Activated naive CD8-positive, alpha-beta T cell treated with anti-CD3 and anti-CD28 coated beads, Interleukin-2, amount 10 ng/mL, durations not matched to agents 7 days and 5 days (primary cell): Measurements from ENCODE around the gene AFF1. TPM values are rescaled to one million over a fixed set of nuclear protein-coding genes. Genes with fewer than 3 reads are reported as not detected.
"Not testable (repeated sequence)": the region's sequence is repeated elsewhere in the genome, so short reads cannot be mapped to it uniquely, and the experiment has no call there.

Experiments
- ATAC-seq: fragments of 150-1000 bp; cut with Tn5 transposase; one replicate; pipeline ENCODE4 v1.10.0; 2021; ENCODE audit warnings: low read depth, moderate library complexity
- POLR2A ChIA-PET: fragments of 350-600 bp; sonication (Branson Sonifier 250); formaldehyde crosslinking; loops from one replicate; lab custom pipeline; 2021; ENCODE audit warnings: antibody characterized with exemption; lab: Charles Lee
- DNase-seq: peaks from one replicate; pipeline ENCODE4 v3.0.0; 2021
- H3K27ac Mint-ChIP-seq: one replicate; pipeline ENCODE4 v1.8.0; 2022; ENCODE audit warnings: mild to moderate bottlenecking, mixed read lengths
- H3K27me3 Mint-ChIP-seq: one replicate; pipeline ENCODE4 v1.8.0; 2022; ENCODE audit warnings: mild to moderate bottlenecking, moderate library complexity, mixed read lengths
- H3K36me3 Mint-ChIP-seq: one replicate; pipeline ENCODE4 v1.8.0; 2021; ENCODE audit warnings: mild to moderate bottlenecking, mixed read lengths
- H3K4me1 Mint-ChIP-seq: one replicate; pipeline ENCODE4 v1.8.0; 2021; ENCODE audit warnings: mixed read lengths
- H3K4me3 Mint-ChIP-seq: one replicate; pipeline ENCODE4 v1.8.0; 2022; ENCODE audit warnings: mild to moderate bottlenecking, moderate library complexity, mixed read lengths
- H3K9me3 Mint-ChIP-seq: one replicate; pipeline ENCODE4 v1.8.0; 2021; ENCODE audit warnings: mixed read lengths
- total RNA-seq, 2 experiments: library from RNA; stranded (reverse); gene quantifications; one replicate each; pipeline ENCODE4 v1.2.3, GENCODE V29; 2021

Gene AFF1
- total RNA-seq, 2 experiments from 2014 or later = 57.1 to 62.5 TPM

DNA sequence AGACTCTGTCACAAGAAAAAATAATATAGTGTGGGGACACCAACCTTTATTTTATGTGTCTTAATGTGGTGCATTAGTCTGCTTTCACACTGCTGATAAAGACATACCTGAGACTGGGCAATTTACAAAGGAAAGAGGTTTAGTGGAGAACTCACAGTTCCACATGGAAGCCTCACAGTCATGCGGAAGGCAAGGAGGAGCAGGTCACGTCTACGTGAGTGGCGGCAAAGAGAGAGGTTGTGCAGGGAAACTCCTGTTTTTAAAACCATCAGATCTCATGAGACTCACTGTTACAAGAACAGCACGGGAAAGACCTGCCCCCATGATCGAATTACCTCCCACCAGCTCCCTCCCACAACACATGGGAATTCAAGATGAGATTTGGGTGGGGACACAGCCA, 130.2 kb downstream of the AFF1 start:
- no peak for DNase-seq
- no peak for ATAC-seq
- POLR2A ChIA-PET = interaction anchor here (0.7 kb wide), 1 partner anchor 46 kb away, joined by 3 read pairs; no protein-coding TSS in a partner anchor
- Mint-ChIP-seq H3K27ac (no peak overlapping the region), H3K4me3 (no peak overlapping the region), H3K36me3 (peaks cover 18% of the 10 kb centered on the region), H3K9me3 (no peaks in the 10 kb centered on the region), H3K4me1 (peaks cover 12% of the 10 kb centered on the region), H3K27me3 (no peaks in the 10 kb centered on the region)

DNA sequence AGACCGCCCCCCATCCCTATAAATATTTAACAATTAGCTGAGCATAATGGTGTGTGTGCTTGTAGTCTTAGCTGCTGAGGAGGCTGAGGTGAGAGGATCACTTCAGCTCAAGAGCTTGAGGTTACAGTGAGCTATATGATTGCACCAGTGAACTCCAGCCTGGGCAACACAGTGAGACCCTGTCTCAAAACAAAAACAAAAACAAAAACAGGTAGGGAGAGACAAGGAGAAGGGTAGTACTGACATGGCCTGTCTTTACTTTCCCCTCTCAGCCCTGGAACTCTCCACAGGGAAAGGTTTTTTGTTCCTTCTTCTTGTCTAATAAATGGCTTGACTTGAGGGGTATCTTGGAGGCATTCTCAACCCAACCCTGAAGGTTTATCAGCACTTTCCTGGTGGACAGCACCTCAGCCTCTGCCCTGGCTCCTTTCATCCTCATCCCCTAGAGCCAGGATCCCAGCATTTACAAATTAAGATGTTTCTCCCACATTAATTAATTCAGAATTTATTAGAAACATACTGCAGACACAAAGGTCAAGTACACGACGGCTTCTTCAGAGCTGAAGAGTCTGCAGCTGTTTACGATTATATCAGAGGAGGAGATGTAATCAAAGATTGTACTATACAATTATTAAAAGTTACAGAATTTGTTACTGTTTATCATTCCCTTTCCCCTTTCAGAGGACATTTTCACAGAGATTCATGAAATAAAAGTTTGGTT, 131.8 kb downstream of the AFF1 start:
- ATAC-seq (no peak), DNase-seq (no peak)
- H3K36me3 Mint-ChIP-seq = peaks cover 13% of the 10 kb centered on the region
- H3K27me3 Mint-ChIP-seq = no peaks in the 10 kb centered on the region
- no peaks in the 10 kb centered on the region for H3K9me3 Mint-ChIP-seq
- H3K4me1 Mint-ChIP-seq = peaks cover 5% of the 10 kb centered on the region
- H3K4me3 Mint-ChIP-seq = no peak overlapping the region
- no peak overlapping the region for H3K27ac Mint-ChIP-seq
- POLR2A ChIA-PET = no interaction called here

DNA sequence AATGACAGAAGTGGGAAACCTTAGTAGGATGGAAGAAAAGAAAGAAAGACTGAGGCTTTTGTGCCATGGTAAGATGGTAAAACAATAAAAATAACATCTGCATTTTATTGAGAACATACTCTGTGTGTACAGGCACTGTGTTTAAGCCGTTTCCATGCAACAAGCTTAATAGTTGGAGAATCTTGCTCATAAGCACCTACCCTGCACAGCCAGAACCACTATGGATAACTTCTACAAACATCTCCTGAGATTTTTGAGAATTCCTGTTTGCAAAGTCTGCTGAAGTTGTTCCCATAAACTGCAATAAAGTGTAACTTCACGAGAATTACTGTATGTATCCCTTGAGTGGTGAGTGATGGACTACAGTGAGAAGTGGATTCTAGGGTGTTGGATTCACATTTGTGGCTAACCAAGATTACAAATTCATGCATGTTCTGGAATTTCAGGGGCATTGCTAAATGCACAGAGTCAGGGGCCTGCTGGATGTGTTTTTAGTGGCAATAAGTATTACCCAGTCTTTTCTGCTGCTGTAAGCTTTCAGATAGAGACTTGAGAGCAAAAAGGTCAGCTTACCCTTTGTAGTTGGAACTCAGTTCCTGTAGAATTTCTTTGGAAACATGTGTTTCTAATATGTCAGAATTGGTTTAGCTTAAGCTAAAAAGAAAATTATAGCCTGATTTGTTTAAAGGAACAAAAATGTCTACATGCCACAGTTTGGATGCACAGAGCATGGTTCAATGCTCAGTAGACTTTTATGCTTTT, 132.5 kb downstream of the AFF1 start:
- ATAC-seq (no peak), DNase-seq (no peak)
- POLR2A ChIA-PET = no interaction called here
- Mint-ChIP-seq H3K4me1 (peaks cover 4% of the 10 kb centered on the region), H3K27me3 (no peaks in the 10 kb centered on the region), H3K27ac (no peak overlapping the region), H3K4me3 (no peak overlapping the region), H3K9me3 (no peaks in the 10 kb centered on the region), H3K36me3 (peaks cover 15% of the 10 kb centered on the region)

DNA sequence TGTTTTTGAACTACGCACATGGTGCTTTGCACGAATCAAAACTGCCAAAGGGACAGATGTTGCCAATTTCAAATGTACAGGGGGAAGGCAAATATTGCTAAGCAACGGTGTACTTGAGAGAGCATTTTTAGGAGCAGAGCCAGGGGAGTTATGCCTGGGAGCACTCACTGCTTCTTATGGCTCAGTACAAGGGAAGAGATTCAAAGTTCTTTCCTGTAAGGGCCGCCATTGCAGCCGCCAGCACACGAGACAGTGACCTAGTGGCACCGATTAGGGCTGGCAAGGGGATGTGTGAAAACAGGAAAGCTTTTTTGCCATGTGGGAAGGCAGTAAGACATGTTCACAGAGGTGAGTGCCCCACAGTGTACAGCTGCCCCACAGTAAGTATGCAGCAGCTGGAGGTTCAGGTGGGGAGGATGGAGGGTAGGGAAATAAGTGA, 133.8 kb downstream of the AFF1 start:
- DNase-seq (no peak), ATAC-seq (no peak)
- H3K4me1 Mint-ChIP-seq = peaks cover 10% of the 10 kb centered on the region
- peaks cover 15% of the 10 kb centered on the region for H3K36me3 Mint-ChIP-seq
- H3K27me3 Mint-ChIP-seq = no peaks in the 10 kb centered on the region
- no peak overlapping the region for H3K4me3 Mint-ChIP-seq
- H3K9me3 Mint-ChIP-seq = no peaks in the 10 kb centered on the region
- H3K27ac Mint-ChIP-seq = no peak overlapping the region
- POLR2A ChIA-PET = no interaction called here

DNA sequence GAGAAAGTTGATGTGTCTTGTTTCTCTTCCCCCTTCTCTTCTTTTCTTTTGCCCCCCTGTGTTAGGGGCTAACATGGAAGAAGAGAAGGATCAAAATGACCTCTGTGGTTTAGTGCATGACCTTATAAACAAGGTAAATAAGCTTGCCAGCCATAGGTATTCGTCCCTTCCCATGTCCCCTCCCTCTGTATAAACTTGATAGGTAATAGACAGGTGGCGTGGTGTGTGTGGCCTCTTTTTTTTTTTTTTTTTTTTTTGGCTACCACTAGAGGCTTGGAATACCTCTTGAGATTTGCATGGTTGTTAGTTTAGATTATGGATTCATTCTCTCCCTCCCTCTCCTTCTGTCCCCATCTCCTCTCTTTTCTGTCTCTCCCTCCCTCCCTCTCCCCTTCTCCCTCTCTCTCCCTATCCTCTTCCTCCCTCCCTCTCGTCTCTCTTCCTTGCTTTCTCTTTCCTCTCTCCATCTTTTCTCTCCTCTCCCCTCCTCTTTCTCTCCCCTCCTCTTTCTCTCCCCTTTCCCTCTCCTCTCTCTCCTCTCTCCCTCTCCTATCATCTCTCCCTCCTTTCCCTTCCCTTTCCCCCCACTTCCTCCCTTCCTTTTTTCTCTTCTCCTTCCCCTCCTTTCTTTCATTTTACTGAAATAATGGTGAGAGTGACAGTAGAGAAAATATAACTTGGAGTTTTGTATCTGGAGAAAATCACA, 134.4 kb downstream of the AFF1 start:
- H3K27ac Mint-ChIP-seq = no peak overlapping the region
- H3K4me3 Mint-ChIP-seq = no peak overlapping the region
- ATAC-seq (no peak), DNase-seq (no peak)
- POLR2A ChIA-PET = no interaction called here
- H3K9me3 Mint-ChIP-seq = no peaks in the 10 kb centered on the region
- H3K4me1 Mint-ChIP-seq = peaks cover 14% of the 10 kb centered on the region
- H3K27me3 Mint-ChIP-seq = no peaks in the 10 kb centered on the region
- peaks cover 13% of the 10 kb centered on the region for H3K36me3 Mint-ChIP-seq

DNA sequence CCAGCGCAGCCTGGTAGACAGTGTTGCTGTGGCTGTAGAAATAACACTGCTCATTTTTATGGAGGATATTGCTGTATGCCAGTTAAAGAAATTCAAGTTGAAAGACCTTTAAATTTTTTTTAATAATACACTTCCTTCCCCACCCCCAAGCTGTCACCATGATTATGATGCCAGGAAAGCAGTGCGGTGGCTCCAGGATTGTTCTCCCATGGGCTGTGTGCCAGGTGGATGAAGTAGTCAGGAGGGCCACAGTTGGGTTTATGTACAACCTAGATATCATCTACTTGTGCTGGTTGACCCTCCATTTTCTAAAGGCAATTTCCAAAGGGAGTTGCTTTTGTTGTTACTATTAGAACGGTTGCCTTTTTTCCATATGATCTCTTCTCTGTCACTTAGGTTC, 136.6 kb downstream of the AFF1 start:
- Mint-ChIP-seq H3K27me3 (no peaks in the 10 kb centered on the region), H3K36me3 (peaks cover 9% of the 10 kb centered on the region), H3K4me3 (no peak overlapping the region), H3K27ac (no peak overlapping the region), H3K4me1 (peaks cover 21% of the 10 kb centered on the region), H3K9me3 (no peaks in the 10 kb centered on the region)
- POLR2A ChIA-PET = no interaction called here
- ATAC-seq (no peak), DNase-seq (no peak)

DNA sequence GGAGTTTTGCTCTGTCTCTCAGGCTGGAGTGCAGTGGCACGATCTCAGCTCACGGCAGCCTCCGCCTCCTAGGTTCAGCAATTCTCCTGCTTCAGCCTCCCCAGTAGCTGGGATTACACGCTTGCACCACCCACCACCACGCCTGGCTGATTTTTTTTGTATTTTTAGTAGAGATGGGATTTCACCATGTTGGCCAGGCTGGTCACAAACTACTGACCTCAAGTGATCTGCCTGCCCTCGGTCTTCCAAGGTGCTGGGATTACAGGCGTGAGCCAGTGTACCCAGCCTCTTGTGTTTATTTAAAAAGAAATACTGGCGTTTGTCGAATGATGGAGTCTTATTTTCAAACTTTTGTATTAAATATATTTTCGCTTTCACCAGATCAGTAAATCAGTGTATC, 137.7 kb downstream of the AFF1 start:
- DNase-seq, H3K27me3 Mint-ChIP-seq, ATAC-seq, POLR2A ChIA-PET, H3K27ac Mint-ChIP-seq, H3K9me3 Mint-ChIP-seq, H3K4me3 Mint-ChIP-seq: not testable (repeated sequence)
- Mint-ChIP-seq H3K4me1 (peaks cover 21% of the 10 kb centered on the region), H3K36me3 (peaks cover 10% of the 10 kb centered on the region)

DNA sequence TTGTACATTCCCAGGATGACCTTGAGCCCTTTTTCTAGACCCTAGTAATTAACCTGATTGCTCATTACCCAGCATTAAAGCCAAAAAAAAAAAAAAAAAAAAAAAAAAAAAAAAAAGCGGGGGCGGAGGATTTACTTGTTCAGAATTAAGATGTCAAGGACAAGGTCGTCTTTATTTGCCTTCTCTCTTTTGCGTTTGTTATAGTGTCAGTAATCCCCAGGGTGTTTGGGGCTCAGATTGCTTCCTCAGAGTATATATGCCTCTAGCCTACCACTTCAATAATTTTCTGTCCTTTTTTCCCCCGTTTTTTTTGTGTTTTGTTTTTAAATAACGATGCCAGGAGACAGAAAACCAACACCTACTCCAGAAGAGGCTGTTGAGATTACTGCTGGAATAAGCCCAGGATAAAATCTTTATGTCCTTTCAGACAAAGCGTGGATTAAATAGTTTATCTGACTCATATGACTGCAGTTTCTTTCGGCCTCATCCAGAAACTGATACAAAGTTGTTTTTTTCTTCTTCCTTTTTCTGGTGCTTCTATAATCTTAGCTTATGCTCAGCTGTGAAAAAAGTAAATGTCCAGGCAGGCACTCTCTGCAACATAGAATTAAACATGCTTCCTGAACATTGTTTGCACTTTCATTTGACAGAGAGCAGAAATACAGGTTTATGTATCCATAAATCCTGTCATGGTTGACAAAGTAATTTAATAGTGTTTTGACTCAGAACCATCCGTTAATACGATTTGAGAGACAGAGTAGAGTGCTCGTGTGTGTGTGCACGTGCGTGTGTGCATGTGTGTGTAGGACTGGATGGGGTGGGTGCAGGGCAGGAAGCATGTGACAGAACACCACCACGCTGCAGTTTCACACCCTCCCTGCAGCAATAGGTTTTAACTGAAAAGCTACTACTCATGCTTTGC, 138.6 kb downstream of the AFF1 start:
- Mint-ChIP-seq H3K4me3 (peak overlapping the region; percentile 79), H3K9me3 (no peaks in the 10 kb centered on the region), H3K27ac (peak overlapping the region; percentile 70), H3K4me1 (peaks cover 21% of the 10 kb centered on the region), H3K36me3 (peaks cover 12% of the 10 kb centered on the region), H3K27me3 (no peaks in the 10 kb centered on the region)
- ATAC-seq (peak; percentile 98), DNase-seq (peak; percentile 57)
- POLR2A ChIA-PET = interaction anchor here (1.1 kb wide), 1 partner anchor 67 kb away, joined by 6 read pairs; no protein-coding TSS in a partner anchor

DNA sequence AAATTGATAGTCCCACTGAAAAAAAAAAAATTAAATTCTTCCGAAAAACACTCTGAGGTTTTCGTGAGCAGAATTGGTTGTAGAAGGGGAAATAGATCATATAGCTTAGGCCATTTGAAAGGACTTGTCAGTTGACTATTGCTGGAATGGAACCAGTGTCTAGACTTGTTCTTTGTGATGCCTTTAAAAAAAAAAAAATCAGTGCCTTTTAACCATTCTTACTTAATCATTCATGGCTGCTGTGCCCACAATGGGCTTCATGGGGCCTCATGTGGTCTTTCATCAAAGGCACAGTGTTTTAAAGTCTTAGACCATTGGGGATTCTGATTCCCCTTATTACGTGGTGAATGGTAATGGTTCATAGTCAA, 139.3 kb downstream of the AFF1 start:
- H3K9me3 Mint-ChIP-seq = no peaks in the 10 kb centered on the region
- H3K36me3 Mint-ChIP-seq = peaks cover 12% of the 10 kb centered on the region
- DNase-seq = no peak
- peaks cover 21% of the 10 kb centered on the region for H3K4me1 Mint-ChIP-seq
- POLR2A ChIA-PET = interaction anchor here (1.1 kb wide), 1 partner anchor 68 kb away, joined by 6 read pairs; no protein-coding TSS in a partner anchor
- no peak for ATAC-seq
- no peaks in the 10 kb centered on the region for H3K27me3 Mint-ChIP-seq
- H3K4me3 Mint-ChIP-seq = peak overlapping the region; percentile 79
- peak overlapping the region; percentile 70 for H3K27ac Mint-ChIP-seq

DNA sequence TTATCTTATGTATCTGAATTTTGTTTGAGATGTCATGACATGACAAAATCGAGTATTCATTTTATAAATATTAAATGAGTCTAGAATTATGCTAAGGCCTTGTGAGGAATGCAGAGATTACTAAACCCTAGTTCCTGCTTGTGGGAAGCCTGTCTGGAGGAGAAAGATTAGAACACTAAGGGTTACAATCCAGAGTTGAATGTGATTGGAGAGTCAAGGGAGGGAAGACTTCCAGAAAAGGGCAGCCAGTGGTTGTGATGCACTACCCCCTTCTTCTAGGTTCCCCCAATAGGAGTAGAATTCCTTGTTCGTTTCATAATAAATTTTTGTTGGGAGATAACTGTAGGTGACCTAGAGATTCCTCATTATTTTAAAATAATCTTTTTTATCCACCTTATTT, 141.1 kb downstream of the AFF1 start:
- ATAC-seq (no peak), DNase-seq (no peak)
- H3K36me3 Mint-ChIP-seq = peaks cover 17% of the 10 kb centered on the region
- POLR2A ChIA-PET = no interaction called here
- no peak overlapping the region for H3K4me3 Mint-ChIP-seq
- peaks cover 30% of the 10 kb centered on the region for H3K4me1 Mint-ChIP-seq
- H3K9me3 Mint-ChIP-seq = no peaks in the 10 kb centered on the region
- H3K27me3 Mint-ChIP-seq = no peaks in the 10 kb centered on the region
- no peak overlapping the region for H3K27ac Mint-ChIP-seq

DNA sequence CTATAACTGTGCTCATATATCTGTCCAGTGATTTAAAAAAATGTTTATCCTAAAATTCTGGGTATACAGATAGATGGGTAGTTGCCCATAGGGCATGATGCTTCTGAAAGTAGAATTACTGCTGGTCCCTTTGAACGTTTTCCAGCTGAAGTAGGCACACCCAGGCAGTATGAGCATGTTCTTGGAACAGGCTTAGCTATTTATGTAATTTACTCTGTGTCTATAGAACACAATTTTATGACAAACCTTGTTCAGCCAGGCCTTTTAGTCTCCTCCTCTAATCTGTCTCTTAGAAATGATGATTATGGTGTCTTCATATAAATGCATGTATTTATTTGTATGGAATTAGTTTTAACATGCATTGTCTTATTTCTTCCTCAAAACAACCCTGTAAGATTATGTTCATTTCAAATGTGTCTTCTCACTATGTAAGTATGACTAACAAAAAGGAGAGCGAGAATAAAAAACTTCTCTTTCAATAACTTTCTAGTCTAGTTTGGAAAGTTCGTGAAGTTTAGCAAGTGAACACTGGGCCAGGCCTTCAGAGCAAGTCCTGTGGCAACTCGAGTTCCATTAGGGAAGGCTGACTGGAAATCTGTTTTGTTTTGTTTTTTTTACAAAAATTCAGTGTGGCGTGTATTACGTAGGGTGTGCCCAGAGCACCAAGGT, 142.0 kb downstream of the AFF1 start:
- H3K4me3 Mint-ChIP-seq = no peak overlapping the region
- ATAC-seq (no peak), DNase-seq (no peak)
- no peak overlapping the region for H3K27ac Mint-ChIP-seq
- no peaks in the 10 kb centered on the region for H3K9me3 Mint-ChIP-seq
- POLR2A ChIA-PET = no interaction called here
- peaks cover 32% of the 10 kb centered on the region for H3K4me1 Mint-ChIP-seq
- peaks cover 21% of the 10 kb centered on the region for H3K36me3 Mint-ChIP-seq
- H3K27me3 Mint-ChIP-seq = no peaks in the 10 kb centered on the region

DNA sequence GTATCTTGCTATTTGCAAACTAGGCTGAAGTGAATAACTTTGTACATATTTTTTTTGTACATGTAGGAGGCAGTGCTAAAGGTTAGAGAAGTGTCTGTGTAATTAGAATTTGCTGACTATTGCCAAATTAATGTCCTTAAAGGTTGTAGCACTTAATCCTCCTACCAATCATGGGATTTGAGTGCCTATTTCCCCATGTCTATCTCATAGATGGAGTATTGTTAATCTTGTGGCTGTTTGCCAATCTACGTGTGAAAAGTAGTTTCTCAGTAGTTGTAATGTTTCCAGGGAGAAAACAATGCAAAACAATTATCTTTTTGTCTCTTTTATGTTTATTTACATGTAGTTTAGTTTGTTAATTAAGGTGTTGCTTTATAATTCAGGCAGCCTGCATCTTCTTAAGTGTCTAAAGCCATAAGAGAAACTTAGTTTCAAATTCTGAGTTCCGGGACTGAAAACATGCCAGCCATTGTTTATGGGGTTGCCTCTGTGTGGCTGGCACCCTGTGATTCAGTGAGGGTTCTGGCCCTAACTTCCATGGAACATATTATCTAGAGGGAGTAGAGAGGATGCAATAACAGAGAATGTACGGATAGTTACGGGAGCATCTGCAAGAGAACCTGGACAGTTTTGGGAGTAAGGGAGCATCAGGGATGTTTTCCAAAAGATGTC, 143.2 kb downstream of the AFF1 start:
- Mint-ChIP-seq H3K4me1 (peaks cover 32% of the 10 kb centered on the region), H3K4me3 (no peak overlapping the region), H3K9me3 (no peaks in the 10 kb centered on the region), H3K27me3 (no peaks in the 10 kb centered on the region), H3K36me3 (peaks cover 22% of the 10 kb centered on the region), H3K27ac (no peak overlapping the region)
- POLR2A ChIA-PET = no interaction called here
- ATAC-seq (no peak), DNase-seq (no peak)
